Measurements from ENCODE around the gene SHF. TPM values are rescaled to one million over a fixed set of nuclear protein-coding genes. Genes with fewer than 3 reads are reported as not detected.

The SHF gene
- total RNA-seq, 2 donors from 2014 or later = 15.1 to 18.7 TPM

GRCh38 chr15:45163508-45163856 lies 24.3 kb downstream of the SHF start:
- no peaks in the 10 kb centered on the region for H3K27me3 ChIP-seq (replicated peaks; ENCODE audit: insufficient read depth)
- DNase-seq (ENCODE audit: low spot score) = no peak
- no peaks in the 10 kb centered on the region for H3K36me3 ChIP-seq
- ATAC-seq (ENCODE audit: insufficient number of reproducible peaks, low FRiP score, low read depth) = no peak
- H3K4me1 ChIP-seq (ENCODE audit: control insufficient read depth in 1 of 2, low read depth in 2 of 2) = peaks cover 0 to 34% of the 10 kb centered on the region in 2 donors
- H3K9me3 ChIP-seq = no peaks in the 10 kb centered on the region
- no peak overlapping the region for H3K27ac ChIP-seq
- no peak overlapping the region for H3K4me3 ChIP-seq
- no peak for TF ChIP-seq CTCF (IDR thresholded peaks at IDR 0.05)

GRCh38 chr15:45162771-45163507 lies 24.8 kb downstream of the SHF start:
- Histone ChIP-seq H3K27ac (no peak overlapping the region), H3K36me3 (no peaks in the 10 kb centered on the region), H3K27me3 (replicated peaks; ENCODE audit: insufficient read depth) (no peaks in the 10 kb centered on the region), H3K9me3 (no peaks in the 10 kb centered on the region), H3K4me3 (no peak overlapping the region), H3K4me1 (ENCODE audit: control insufficient read depth in 1 of 2, low read depth in 2 of 2) (peaks cover 0 to 28% of the 10 kb centered on the region in 2 donors)
- peak; percentile 76 for TF ChIP-seq CTCF (IDR thresholded peaks at IDR 0.05)
- peak; percentile 45 for DNase-seq (ENCODE audit: low spot score)
- ATAC-seq (ENCODE audit: insufficient number of reproducible peaks, low FRiP score, low read depth) = peak; percentile 75

- no peak overlapping the region for H3K27ac ChIP-seq
Measured at GRCh38 chr15:45161666-45162065, 26.1 kb downstream of the SHF start.

GRCh38 chr15:45157974-45158373 lies 29.8 kb downstream of the SHF start:
- no peaks in the 10 kb centered on the region for H3K9me3 ChIP-seq
- no peaks in the 10 kb centered on the region for H3K36me3 ChIP-seq
- H3K4me1 ChIP-seq (ENCODE audit: control insufficient read depth in 1 of 2, low read depth in 2 of 2) = peaks cover 0 to 6% of the 10 kb centered on the region in 2 donors
- no peak for DNase-seq (ENCODE audit: low spot score)
- H3K4me3 ChIP-seq = no peak overlapping the region
- no peak for ATAC-seq (ENCODE audit: insufficient number of reproducible peaks, low FRiP score, low read depth)
- no peaks in the 10 kb centered on the region for H3K27me3 ChIP-seq (replicated peaks; ENCODE audit: insufficient read depth)
- no peak for TF ChIP-seq CTCF (IDR thresholded peaks at IDR 0.05)
- no peak overlapping the region for H3K27ac ChIP-seq

More at GRCh38 chr15:45161666-45162065, 26.1 kb downstream of the SHF start:
- Histone ChIP-seq H3K36me3 (no peaks in the 10 kb centered on the region), H3K4me3 (no peak overlapping the region), H3K9me3 (no peaks in the 10 kb centered on the region), H3K4me1 (ENCODE audit: control insufficient read depth in 1 of 2, low read depth in 2 of 2) (peaks cover 0 to 22% of the 10 kb centered on the region in 2 donors), H3K27me3 (replicated peaks; ENCODE audit: insufficient read depth) (no peaks in the 10 kb centered on the region)
- TF ChIP-seq CTCF (IDR thresholded peaks at IDR 0.05) = no peak
- ATAC-seq (ENCODE audit: insufficient number of reproducible peaks, low FRiP score, low read depth) = no peak
- no peak for DNase-seq (ENCODE audit: low spot score)

- DNase-seq (ENCODE audit: low spot score) = no peak
- no peak for TF ChIP-seq CTCF (IDR thresholded peaks at IDR 0.05)
- Histone ChIP-seq H3K4me3 (no peak overlapping the region), H3K4me1 (ENCODE audit: control insufficient read depth in 1 of 2, low read depth in 2 of 2) (no peaks in the 10 kb centered on the region), H3K27me3 (replicated peaks; ENCODE audit: insufficient read depth) (no peaks in the 10 kb centered on the region), H3K9me3 (no peaks in the 10 kb centered on the region), H3K27ac (no peak overlapping the region), H3K36me3 (no peaks in the 10 kb centered on the region)
- no peak for ATAC-seq (ENCODE audit: insufficient number of reproducible peaks, low FRiP score, low read depth)
Measured at GRCh38 chr15:45156744-45157455, 30.9 kb downstream of the SHF start.

All from thoracic aorta (tissue), 2 donors.